ENCODE measurements around the gene SEMA7A. TPM values are rescaled to one million over a fixed set of nuclear protein-coding genes. Genes with fewer than 3 reads are reported as not detected.

The SEMA7A gene
- total and polyA plus RNA-seq, 9 of the 15 experiments (the other 6 are each of a cell fraction or from before 2014, with no cell fraction given) = 0.04 to 8.2 (median 5.4) TPM; not detected in 1

DNA sequence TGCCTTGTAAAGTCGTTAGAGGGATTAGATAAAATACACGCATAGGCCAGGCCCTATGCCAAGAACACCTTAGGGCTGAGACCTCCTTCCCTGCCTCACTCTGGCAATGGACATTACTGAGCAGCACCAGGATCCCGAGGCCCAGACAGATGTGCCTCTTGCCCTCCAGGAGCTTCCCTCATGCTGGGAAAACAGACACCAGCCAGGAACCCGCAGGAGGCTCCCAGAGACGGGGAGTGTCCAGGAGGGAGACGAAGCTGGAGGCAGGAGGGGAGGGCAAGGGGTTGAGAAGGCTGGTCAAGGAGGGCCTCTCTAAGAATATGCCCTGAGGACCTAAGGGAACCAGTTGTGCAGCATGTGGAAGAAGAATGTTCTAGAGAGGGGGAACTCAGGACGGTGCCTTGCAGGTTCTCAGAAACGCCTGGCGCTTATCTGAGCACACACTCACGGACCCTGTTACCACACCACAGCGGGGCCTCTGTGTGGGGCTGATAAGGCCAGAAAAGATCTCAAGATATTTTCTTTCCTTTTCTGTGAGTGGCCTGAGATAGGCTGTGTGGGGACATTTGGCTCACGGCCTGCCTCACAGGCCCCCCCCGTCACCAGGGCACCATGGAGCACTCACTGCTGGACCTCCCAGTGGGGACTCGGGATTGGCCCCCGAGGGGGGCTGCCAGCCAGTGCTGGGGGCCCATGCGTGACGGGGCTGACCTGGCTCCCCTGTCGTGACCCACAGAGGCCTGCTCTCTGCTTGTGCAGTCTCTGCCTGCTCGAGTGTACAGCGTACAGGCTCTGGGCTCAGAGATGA, 44.3 kb downstream of the SEMA7A start (continued):
- TF ChIP-seq, protein P1, sequence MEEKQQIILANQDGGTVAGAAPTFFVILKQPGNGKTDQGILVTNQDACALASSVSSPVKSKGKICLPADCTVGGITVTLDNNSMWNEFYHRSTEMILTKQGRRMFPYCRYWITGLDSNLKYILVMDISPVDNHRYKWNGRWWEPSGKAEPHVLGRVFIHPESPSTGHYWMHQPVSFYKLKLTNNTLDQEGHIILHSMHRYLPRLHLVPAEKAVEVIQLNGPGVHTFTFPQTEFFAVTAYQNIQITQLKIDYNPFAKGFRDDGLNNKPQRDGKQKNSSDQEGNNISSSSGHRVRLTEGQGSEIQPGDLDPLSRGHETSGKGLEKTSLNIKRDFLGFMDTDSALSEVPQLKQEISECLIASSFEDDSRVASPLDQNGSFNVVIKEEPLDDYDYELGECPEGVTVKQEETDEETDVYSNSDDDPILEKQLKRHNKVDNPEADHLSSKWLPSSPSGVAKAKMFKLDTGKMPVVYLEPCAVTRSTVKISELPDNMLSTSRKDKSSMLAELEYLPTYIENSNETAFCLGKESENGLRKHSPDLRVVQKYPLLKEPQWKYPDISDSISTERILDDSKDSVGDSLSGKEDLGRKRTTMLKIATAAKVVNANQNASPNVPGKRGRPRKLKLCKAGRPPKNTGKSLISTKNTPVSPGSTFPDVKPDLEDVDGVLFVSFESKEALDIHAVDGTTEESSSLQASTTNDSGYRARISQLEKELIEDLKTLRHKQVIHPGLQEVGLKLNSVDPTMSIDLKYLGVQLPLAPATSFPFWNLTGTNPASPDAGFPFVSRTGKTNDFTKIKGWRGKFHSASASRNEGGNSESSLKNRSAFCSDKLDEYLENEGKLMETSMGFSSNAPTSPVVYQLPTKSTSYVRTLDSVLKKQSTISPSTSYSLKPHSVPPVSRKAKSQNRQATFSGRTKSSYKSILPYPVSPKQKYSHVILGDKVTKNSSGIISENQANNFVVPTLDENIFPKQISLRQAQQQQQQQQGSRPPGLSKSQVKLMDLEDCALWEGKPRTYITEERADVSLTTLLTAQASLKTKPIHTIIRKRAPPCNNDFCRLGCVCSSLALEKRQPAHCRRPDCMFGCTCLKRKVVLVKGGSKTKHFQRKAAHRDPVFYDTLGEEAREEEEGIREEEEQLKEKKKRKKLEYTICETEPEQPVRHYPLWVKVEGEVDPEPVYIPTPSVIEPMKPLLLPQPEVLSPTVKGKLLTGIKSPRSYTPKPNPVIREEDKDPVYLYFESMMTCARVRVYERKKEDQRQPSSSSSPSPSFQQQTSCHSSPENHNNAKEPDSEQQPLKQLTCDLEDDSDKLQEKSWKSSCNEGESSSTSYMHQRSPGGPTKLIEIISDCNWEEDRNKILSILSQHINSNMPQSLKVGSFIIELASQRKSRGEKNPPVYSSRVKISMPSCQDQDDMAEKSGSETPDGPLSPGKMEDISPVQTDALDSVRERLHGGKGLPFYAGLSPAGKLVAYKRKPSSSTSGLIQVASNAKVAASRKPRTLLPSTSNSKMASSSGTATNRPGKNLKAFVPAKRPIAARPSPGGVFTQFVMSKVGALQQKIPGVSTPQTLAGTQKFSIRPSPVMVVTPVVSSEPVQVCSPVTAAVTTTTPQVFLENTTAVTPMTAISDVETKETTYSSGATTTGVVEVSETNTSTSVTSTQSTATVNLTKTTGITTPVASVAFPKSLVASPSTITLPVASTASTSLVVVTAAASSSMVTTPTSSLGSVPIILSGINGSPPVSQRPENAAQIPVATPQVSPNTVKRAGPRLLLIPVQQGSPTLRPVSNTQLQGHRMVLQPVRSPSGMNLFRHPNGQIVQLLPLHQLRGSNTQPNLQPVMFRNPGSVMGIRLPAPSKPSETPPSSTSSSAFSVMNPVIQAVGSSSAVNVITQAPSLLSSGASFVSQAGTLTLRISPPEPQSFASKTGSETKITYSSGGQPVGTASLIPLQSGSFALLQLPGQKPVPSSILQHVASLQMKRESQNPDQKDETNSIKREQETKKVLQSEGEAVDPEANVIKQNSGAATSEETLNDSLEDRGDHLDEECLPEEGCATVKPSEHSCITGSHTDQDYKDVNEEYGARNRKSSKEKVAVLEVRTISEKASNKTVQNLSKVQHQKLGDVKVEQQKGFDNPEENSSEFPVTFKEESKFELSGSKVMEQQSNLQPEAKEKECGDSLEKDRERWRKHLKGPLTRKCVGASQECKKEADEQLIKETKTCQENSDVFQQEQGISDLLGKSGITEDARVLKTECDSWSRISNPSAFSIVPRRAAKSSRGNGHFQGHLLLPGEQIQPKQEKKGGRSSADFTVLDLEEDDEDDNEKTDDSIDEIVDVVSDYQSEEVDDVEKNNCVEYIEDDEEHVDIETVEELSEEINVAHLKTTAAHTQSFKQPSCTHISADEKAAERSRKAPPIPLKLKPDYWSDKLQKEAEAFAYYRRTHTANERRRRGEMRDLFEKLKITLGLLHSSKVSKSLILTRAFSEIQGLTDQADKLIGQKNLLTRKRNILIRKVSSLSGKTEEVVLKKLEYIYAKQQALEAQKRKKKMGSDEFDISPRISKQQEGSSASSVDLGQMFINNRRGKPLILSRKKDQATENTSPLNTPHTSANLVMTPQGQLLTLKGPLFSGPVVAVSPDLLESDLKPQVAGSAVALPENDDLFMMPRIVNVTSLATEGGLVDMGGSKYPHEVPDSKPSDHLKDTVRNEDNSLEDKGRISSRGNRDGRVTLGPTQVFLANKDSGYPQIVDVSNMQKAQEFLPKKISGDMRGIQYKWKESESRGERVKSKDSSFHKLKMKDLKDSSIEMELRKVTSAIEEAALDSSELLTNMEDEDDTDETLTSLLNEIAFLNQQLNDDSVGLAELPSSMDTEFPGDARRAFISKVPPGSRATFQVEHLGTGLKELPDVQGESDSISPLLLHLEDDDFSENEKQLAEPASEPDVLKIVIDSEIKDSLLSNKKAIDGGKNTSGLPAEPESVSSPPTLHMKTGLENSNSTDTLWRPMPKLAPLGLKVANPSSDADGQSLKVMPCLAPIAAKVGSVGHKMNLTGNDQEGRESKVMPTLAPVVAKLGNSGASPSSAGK (IDR thresholded peaks at IDR 0.05) = peak; percentile 89; the same call in 1 of the 2 replicates
- TF ChIP-seq BRCA1 (IDR thresholded peaks at IDR 0.05) (no peak), BRCA1 (CRISPR knock-in tag; IDR thresholded peaks at IDR 0.05) (no peak), ZNF561 (CRISPR knock-in tag; conservative IDR thresholded peaks at IDR 0.05) (peak; percentile 69; the same call in 1 of the 2 replicates), JUND (IDR thresholded peaks at IDR 0.05; ENCODE audit: borderline replicate concordance, low read depth, low read length) (peak; percentile 90), JUND (tag; IDR thresholded peaks at IDR 0.05; ENCODE audit: borderline replicate concordance, low read depth, low read length) (peak; percentile 87; the same call in 1 of the 3 replicates), ZNF121 (CRISPR knock-in tag; conservative IDR thresholded peaks at IDR 0.05) (no peak), ZNF586 (CRISPR knock-in tag; conservative IDR thresholded peaks at IDR 0.05) (peak; percentile 76; the same call in 1 of the 2 replicates)
- TF ChIP-seq, protein P2, sequence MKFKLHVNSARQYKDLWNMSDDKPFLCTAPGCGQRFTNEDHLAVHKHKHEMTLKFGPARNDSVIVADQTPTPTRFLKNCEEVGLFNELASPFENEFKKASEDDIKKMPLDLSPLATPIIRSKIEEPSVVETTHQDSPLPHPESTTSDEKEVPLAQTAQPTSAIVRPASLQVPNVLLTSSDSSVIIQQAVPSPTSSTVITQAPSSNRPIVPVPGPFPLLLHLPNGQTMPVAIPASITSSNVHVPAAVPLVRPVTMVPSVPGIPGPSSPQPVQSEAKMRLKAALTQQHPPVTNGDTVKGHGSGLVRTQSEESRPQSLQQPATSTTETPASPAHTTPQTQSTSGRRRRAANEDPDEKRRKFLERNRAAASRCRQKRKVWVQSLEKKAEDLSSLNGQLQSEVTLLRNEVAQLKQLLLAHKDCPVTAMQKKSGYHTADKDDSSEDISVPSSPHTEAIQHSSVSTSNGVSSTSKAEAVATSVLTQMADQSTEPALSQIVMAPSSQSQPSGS (CRISPR knock-in tag; IDR thresholded peaks at IDR 0.05) = no peak
- TF ChIP-seq, protein P3, sequence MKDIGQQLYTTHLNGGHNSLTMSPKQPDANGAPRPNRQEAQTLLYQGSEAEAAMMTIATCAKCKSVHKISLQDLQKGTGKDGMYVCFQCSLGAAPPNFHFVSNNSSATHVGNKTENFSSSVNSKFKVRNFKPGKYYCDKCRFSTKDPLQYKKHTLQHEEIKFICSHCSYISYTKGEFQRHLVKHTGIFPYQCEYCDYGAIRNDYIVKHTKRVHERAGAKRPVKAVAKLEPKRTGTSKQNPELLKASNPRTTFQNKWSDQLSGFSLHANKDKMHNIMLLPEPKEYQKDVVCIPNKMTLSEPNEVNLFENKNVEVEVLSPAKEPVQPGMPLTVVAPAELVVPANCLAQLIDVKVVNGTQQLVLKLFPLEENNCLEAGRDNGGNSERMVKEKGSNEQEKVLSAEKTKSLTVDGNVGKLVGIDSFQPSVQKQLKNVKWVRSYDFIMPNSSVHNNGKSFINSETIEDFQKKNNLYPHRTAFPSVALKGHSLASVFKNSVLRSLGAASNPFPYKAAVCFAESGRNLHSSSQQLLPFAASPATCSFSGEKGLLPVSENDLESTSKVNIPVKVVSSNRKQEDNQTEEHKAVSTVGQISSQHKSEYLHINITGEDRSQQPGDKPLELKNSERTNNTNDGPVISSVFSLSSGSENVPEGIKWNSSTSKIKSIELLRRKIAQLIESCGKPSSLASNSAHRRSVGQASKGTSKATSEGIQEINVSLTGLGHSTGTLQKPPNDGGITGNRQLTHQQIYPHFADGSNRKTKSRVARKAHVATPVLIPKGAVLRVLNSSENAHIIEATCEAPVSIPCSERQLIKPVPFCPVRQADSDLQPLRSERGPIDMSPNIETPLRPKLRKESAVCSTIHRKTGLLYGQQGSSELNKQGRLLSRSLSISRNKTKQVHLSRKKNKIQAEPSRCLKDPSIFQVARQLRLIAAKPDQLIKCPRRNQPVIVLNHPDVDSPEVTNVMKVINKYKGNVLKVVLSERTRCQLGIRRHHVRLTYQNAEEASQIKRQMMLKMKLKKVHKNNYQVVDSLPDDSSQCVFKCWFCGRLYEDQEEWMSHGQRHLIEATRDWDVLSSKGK (CRISPR knock-in tag; IDR thresholded peaks at IDR 0.05) = no peak

Measured in K562 (cell line).